Measurements from ENCODE around the gene CCDC17.
"Not testable (repeated sequence)": the region's sequence is repeated elsewhere in the genome, so short reads cannot be mapped to it uniquely, and the experiment has no call there.

CCDC17 gene

GRCh38 chr1:45622524-45623394, 1.1 kb downstream of the CCDC17 start:
- DNase-seq (ENCODE audit: low read depth in 3 of 3, low spot score in 1 of 3): no peak

GRCh38 chr1:45621895-45622523, 1.8 kb downstream of the CCDC17 start:
- no peak for DNase-seq (ENCODE audit: low read depth in 3 of 3, low spot score in 1 of 3)

GRCh38 chr1:45621501-45621836, 2.4 kb downstream of the CCDC17 start:
- DNase-seq (ENCODE audit: low read depth in 3 of 3, low spot score in 1 of 3): no peak

GRCh38 chr1:45620588-45621500, 3.0 kb downstream of the CCDC17 start:
- no peak for DNase-seq (ENCODE audit: low read depth in 3 of 3, low spot score in 1 of 3)

GRCh38 chr1:45619149-45619921, 4.5 kb downstream of the CCDC17 start:
- no peak for DNase-seq (ENCODE audit: low read depth in 3 of 3, low spot score in 1 of 3)

GRCh38 chr1:45617618-45618017, 6.2 kb downstream of the CCDC17 start:
- DNase-seq (ENCODE audit: low read depth in 3 of 3, low spot score in 1 of 3): no peak

- no peak for DNase-seq (ENCODE audit: low read depth in 3 of 3, low spot score in 1 of 3)
Observed at GRCh38 chr1:45615885-45616284, 8.0 kb downstream of the CCDC17 start.

GRCh38 chr1:45612941-45613579, 10.8 kb downstream of the CCDC17 start:
- DNase-seq (ENCODE audit: low read depth in 3 of 3, low spot score in 1 of 3): no peak

- DNase-seq (ENCODE audit: low read depth in 3 of 3, low spot score in 1 of 3): no peak
Observed at GRCh38 chr1:45610589-45611226, 13.1 kb downstream of the CCDC17 start.

- DNase-seq (ENCODE audit: low read depth in 3 of 3, low spot score in 1 of 3): no peak
Observed at GRCh38 chr1:45608175-45609156, 15.4 kb downstream of the CCDC17 start.

- no peak for DNase-seq (ENCODE audit: low read depth in 3 of 3, low spot score in 1 of 3)
Observed at GRCh38 chr1:45607404-45608074, 16.3 kb downstream of the CCDC17 start.

GRCh38 chr1:45604239-45604638, 19.6 kb downstream of the CCDC17 start:
- DNase-seq (ENCODE audit: low read depth in 3 of 3, low spot score in 1 of 3): no peak

GRCh38 chr1:45596765-45597164, 27.1 kb downstream of the CCDC17 start:
- not testable (repeated sequence) for DNase-seq (ENCODE audit: low read depth in 3 of 3, low spot score in 1 of 3)

- no peak for DNase-seq (ENCODE audit: low read depth in 3 of 3, low spot score in 1 of 3)
Observed at GRCh38 chr1:45594412-45594811, 29.4 kb downstream of the CCDC17 start.

- no peak for DNase-seq (ENCODE audit: low read depth in 3 of 3, low spot score in 1 of 3)
Observed at GRCh38 chr1:45589861-45590260, 34.0 kb downstream of the CCDC17 start.

- DNase-seq (ENCODE audit: low read depth in 3 of 3, low spot score in 1 of 3): no peak
Observed at GRCh38 chr1:45586769-45587168, 37.1 kb downstream of the CCDC17 start.

- no peak for DNase-seq (ENCODE audit: low read depth in 3 of 3, low spot score in 1 of 3)
Observed at GRCh38 chr1:45585496-45586075, 38.3 kb downstream of the CCDC17 start.

GRCh38 chr1:45585110-45585426, 38.8 kb downstream of the CCDC17 start:
- DNase-seq (ENCODE audit: low read depth in 3 of 3, low spot score in 1 of 3): no peak

Measured in stimulated activated CD4-positive, alpha-beta T cell treated with anti-CD3 and anti-CD28 coated beads, TNF-alpha, amount 100 ng/mL, for 1 hour (primary cell).